Karpas-422 (cell line): ENCODE results near the gene SLC25A33. TPM values are rescaled to one million over a fixed set of nuclear protein-coding genes. Genes with fewer than 3 reads are reported as not detected.

Experiments
- DNase-seq: peaks from one replicate; pipeline ENCODE4 v3.0.0-alpha.2; 2015
- H2AFZ ChIP-seq: fragments of 200-600 bp; sonication (generic); 2 replicates; pipeline ENCODE4 v1.6.1; 2014; ENCODE audit warnings: antibody characterized with exemption, low read length, mixed read lengths
- H3K27ac ChIP-seq: fragments of 200-600 bp; sonication (generic); 2 replicates; pipeline ENCODE4 v1.5.1; 2014; ENCODE audit warnings: mild to moderate bottlenecking, low read length, moderate library complexity
- H3K27me3 ChIP-seq: fragments of 200-600 bp; sonication (generic); 2 replicates; pipeline ENCODE4 v1.6.1; 2014; ENCODE audit warnings: low read length, mixed read lengths
- H3K36me3 ChIP-seq: fragments of 200-600 bp; sonication (generic); 2 replicates; pipeline ENCODE4 v1.6.1; 2014; ENCODE audit warnings: low read length, mixed read lengths; ENCODE audit not compliant: insufficient read depth
- H3K4me1 ChIP-seq: fragments of 200-600 bp; sonication (generic); 2 replicates; pipeline ENCODE4 v1.6.1; 2014; ENCODE audit warnings: mild to moderate bottlenecking, low read length, mixed read lengths
- H3K4me2 ChIP-seq: fragments of 200-600 bp; sonication (generic); 2 replicates; pipeline ENCODE4 v1.6.1; 2014; ENCODE audit warnings: low read length, low read depth, mild to moderate bottlenecking; ENCODE audit not compliant: poor library complexity, severe bottlenecking
- H3K4me3 ChIP-seq: fragments of 200-600 bp; sonication (generic); 2 replicates; pipeline ENCODE4 v1.5.1; 2014; ENCODE audit warnings: mild to moderate bottlenecking, antibody characterized with exemption, low read length, mixed read lengths
- H3K79me2 ChIP-seq: fragments of 200-600 bp; sonication (generic); 2 replicates; pipeline ENCODE4 v1.6.1; 2014; ENCODE audit warnings: mild to moderate bottlenecking, low read length, mixed read lengths
- H3K9ac ChIP-seq: fragments of 200-600 bp; sonication (generic); 2 replicates; pipeline ENCODE4 v1.6.0; 2014; ENCODE audit warnings: low read length
- H3K9me2 ChIP-seq: fragments of 200-600 bp; sonication (generic), shearing (Covaris generic); replicated peaks from 2 replicates; pipeline ENCODE4 v1.6.0; 2014; ENCODE audit warnings: mild to moderate bottlenecking, low read length, moderate library complexity; ENCODE audit not compliant: insufficient read depth
- H3K9me3 ChIP-seq: fragments of 300-700, 200-600 bp; sonication (generic); 2 replicates; pipeline ENCODE4 v1.6.1; 2014; ENCODE audit warnings: low read length, mixed read lengths
- H4K20me1 ChIP-seq: fragments of 200-600 bp; sonication (generic); 2 replicates; pipeline ENCODE4 v1.6.1; 2014; ENCODE audit warnings: mild to moderate bottlenecking, antibody characterized with exemption, low read length, low read depth; ENCODE audit not compliant: insufficient read depth
- total RNA-seq: library from RNA; depleted of rRNA; stranded (reverse); fragments of >200 nt; shearing (Covaris generic); gene quantifications from 2 replicates; pipeline ENCODE4 v1.2.3, GENCODE V29; 2014; ENCODE audit warnings: low replicate concordance

Gene SLC25A33
- total RNA-seq, 1 experiment from 2014 or later: 25.2 TPM

DNA sequence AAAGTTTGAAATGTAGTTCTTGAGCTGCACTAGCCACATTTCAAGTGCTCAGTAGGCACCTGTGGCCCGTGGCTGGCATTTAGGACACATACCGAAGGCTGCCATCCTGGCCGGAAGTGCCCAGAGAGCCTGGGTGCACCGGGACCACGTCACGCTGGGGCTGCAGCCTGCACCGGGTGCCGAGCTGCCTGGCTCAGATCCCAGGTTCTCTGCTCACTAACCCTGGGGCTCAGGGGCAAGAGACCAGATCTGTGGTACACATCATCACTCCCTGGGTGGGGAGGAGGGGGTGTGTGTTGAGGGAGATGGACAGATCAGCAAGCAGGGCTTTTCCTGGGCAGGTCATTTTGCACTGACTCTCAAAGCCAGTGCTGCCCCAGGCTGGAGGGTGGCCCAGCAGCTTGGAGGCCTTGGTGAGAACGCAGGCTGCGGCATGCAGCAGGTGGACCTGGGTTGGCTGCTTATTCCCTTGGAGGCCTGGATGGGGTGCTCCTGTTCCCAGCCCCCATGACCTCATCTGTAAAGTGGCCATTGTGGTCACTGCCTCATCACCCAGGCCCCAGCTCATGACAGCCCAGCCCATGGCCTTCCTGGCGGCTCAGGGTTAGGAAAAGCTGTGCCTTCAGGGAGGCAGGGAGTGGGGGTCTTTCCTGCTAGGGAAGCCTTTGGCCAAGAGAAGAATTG, 73.0 kb downstream of the SLC25A33 start:
- H3K4me1 ChIP-seq: no peaks in the 10 kb centered on the region
- H3K79me2 ChIP-seq: no peaks in the 10 kb centered on the region
- no peaks in the 10 kb centered on the region for H3K9me3 ChIP-seq
- H3K9me2 ChIP-seq: no peaks in the 10 kb centered on the region
- no peak overlapping the region for H3K4me3 ChIP-seq
- no peaks in the 10 kb centered on the region for H3K36me3 ChIP-seq
- no peak overlapping the region for H2AFZ ChIP-seq
- no peak overlapping the region for H3K4me2 ChIP-seq
- H4K20me1 ChIP-seq: no peaks in the 10 kb centered on the region
- DNase-seq: no peak
- H3K27me3 ChIP-seq: no peaks in the 10 kb centered on the region
- H3K27ac ChIP-seq: no peak overlapping the region
- no peak overlapping the region for H3K9ac ChIP-seq

DNA sequence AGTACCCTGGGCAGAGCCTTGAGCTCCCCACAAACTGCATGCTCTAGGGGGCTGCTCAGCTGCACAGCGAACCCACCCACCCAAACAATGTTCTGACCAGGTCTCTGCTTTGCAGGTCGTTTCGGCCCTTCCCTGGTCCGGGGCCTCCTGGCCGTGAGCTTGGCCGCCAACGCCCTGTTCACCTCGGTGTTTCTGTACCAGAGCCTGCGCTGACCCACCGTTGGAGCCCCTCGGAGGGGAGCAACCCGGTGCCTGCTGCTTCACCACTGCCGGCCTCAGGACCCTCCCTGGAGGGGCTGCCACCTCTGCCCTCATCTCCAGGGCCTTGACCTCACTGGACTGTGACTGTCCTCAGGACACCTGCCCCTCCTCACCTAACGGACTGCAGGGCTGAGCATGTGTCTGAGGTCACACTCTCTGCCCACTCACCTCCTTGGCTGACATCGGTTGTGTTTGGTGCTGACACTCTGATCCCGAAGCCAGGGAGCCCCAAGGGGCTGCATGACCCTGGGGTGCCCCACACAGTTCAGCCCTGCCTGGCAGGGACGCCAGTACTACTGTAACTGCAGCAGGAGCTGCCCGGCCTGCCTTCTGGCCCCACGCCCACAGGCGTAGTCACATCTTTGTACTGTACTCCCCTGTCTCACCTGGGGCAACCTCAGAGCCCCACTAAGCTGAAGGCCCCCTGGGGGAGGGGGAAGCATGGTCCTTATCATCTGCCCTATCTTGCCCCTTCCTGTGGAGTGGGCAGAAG, 73.8 kb downstream of the SLC25A33 start:
- DNase-seq: no peak
- Histone ChIP-seq H4K20me1 (no peaks in the 10 kb centered on the region; the same call in 1 of the 2 replicates), H3K36me3 (no peaks in the 10 kb centered on the region), H3K9me2 (no peaks in the 10 kb centered on the region), H2AFZ (no peak overlapping the region), H3K9ac (no peak overlapping the region), H3K27ac (no peak overlapping the region), H3K4me1 (no peaks in the 10 kb centered on the region), H3K9me3 (no peaks in the 10 kb centered on the region), H3K27me3 (no peaks in the 10 kb centered on the region), H3K4me2 (no peak overlapping the region), H3K79me2 (no peaks in the 10 kb centered on the region), H3K4me3 (no peak overlapping the region)

DNA sequence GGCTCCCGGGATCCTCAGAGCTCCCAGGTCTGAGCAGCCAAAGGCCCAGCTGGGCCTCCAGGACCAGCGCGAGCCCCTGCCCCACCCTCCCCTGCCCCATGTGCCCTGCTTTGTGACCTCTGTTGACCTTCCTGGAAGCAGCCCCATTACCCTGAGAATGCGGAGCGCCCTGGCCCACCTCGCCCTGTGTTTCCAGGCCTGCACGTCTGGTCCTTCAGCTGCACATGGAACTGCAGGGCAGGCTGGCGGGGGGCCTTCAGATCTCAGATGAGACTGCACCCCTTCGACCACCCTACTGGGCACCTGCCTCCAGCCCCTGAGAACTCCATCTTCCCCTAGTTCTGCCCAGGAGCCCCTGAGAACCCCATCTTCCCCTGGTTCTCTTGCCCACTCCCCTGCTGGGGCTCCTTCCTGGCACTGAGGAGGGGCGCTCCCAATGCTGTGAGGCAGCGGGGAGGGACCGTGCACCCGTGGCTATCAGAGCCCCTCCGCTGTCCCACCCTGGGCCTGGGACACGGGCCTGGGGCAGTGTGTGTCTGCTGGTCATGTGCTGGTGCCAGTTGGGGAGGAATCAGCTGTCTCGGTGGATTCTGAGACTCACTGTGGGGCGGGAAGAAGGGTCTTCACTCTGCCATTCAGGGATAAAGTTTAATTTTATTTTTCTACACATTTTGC, 74.5 kb downstream of the SLC25A33 start:
- no peak for DNase-seq
- Histone ChIP-seq H3K4me2 (no peak overlapping the region), H3K27me3 (no peaks in the 10 kb centered on the region), H3K9me2 (no peaks in the 10 kb centered on the region), H2AFZ (no peak overlapping the region), H3K79me2 (no peaks in the 10 kb centered on the region), H4K20me1 (no peaks in the 10 kb centered on the region; the same call in 1 of the 2 replicates), H3K9ac (no peak overlapping the region), H3K9me3 (no peaks in the 10 kb centered on the region), H3K4me3 (no peak overlapping the region), H3K27ac (no peak overlapping the region), H3K4me1 (no peaks in the 10 kb centered on the region), H3K36me3 (no peaks in the 10 kb centered on the region)

DNA sequence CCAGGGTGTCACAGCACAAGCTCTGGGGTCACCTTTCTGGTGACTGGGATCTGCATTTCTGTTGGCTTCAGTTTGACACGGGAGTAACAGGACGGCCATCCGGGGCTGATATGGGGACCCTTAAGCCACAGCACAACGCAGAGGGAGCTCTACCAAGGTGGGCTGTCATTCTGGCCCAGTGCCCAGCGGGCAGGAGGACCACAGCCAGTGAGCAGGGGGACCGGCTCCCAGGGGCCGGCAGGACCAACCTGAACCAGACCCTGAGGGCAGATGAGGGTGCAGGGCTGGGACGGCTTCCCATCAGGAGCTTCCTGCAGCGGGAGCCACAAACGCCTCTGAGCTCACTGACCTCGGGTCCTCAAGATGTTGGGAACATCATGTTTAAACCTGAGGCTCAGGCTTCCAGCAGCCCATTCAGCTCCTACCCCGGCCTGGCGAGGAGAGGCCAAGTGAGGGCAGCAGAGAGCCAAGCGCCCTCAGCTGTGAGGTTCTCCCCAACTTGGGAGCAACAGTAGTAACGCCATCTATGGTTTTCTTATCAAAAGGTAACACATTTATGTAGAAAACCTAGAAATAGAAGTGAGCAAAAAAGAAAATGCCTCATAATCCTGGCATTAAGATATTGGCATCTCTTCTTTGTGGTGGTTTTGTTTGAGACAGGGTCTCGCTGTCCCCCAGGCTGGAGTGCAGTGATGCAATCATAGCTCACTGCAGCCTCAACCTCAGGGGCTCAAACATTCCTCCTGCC, 76.2 kb downstream of the SLC25A33 start:
- H3K36me3 ChIP-seq: no peaks in the 10 kb centered on the region
- H2AFZ ChIP-seq: no peak overlapping the region
- no peaks in the 10 kb centered on the region for H3K9me2 ChIP-seq
- H4K20me1 ChIP-seq: no peaks in the 10 kb centered on the region; the same call in 1 of the 2 replicates
- no peak overlapping the region for H3K27ac ChIP-seq
- DNase-seq: peak; percentile 81
- no peaks in the 10 kb centered on the region for H3K27me3 ChIP-seq
- no peak overlapping the region for H3K4me2 ChIP-seq
- H3K9ac ChIP-seq: no peak overlapping the region
- H3K79me2 ChIP-seq: no peaks in the 10 kb centered on the region
- no peak overlapping the region for H3K4me3 ChIP-seq
- H3K9me3 ChIP-seq: no peaks in the 10 kb centered on the region
- H3K4me1 ChIP-seq: no peaks in the 10 kb centered on the region

DNA sequence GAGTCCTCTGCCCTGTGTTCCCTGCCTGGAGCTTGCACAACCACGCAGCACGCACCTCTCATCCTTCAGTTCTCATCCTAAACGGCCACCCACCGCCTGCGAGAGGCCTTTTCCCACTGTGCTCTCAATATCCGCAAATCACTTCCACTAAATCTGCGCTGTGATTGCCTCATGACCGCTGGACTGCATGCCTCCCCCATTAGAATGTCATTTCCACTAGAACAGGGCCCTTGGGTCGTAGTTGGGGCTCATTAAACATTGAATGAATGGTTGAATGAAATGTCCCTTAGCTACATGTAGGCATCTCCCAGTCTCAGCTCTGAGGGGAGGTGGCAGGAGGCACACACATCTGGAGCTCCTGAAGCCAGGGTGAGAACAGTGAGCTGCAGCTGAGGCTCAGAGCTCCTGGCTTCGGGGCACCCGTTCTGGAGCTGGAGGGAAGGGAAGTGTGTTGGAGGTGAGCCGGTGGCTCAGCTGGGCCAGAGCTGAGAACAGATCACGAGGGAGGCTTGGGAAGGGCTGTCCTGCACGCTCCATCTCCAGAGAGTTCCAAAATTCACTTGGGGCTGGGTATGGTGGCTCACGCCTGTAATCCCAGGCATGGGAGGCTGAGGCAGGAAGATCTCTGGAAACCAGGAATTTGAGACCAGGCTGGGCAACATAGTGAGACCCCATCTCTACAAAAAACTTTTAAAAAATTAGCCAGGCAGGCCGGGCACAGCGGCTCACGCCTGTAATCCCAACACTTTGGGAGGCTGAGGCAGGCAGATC, 79.8 kb downstream of the SLC25A33 start:
- H3K4me2 ChIP-seq: no peak overlapping the region
- no peaks in the 10 kb centered on the region for H3K79me2 ChIP-seq
- no peaks in the 10 kb centered on the region for H3K36me3 ChIP-seq
- no peak for DNase-seq
- H3K9ac ChIP-seq: no peak overlapping the region
- no peaks in the 10 kb centered on the region for H3K27me3 ChIP-seq
- no peaks in the 10 kb centered on the region; the same call in 1 of the 2 replicates for H4K20me1 ChIP-seq
- H3K4me3 ChIP-seq: no peak overlapping the region
- no peaks in the 10 kb centered on the region for H3K9me2 ChIP-seq
- H3K27ac ChIP-seq: no peak overlapping the region
- H2AFZ ChIP-seq: no peak overlapping the region
- no peaks in the 10 kb centered on the region for H3K9me3 ChIP-seq
- H3K4me1 ChIP-seq: no peaks in the 10 kb centered on the region

DNA sequence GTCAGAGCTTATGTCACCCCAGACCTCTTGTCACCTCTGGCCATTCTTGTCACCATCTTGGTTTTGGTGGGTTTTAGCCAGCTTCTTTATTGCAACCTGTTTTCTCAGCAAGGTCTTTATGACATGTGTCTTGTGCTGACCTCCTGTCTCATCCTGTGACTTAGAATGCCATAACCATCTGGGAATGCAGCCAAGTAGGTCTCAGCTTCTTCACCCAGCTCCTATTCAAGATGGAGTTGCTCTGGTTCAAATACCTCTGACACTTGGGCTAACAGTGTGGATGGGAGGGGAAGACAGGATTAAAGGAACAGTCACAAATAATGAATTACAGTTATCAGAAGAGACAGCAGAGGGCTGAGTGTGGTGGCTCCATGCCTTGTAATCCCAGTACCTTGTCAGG, 81.8 kb downstream of the SLC25A33 start:
- Histone ChIP-seq H3K79me2 (no peaks in the 10 kb centered on the region), H3K36me3 (no peaks in the 10 kb centered on the region), H3K9me2 (no peaks in the 10 kb centered on the region), H3K9me3 (no peaks in the 10 kb centered on the region), H4K20me1 (no peaks in the 10 kb centered on the region; the same call in 1 of the 2 replicates), H3K27ac (no peak overlapping the region), H2AFZ (no peak overlapping the region), H3K4me2 (no peak overlapping the region), H3K27me3 (no peaks in the 10 kb centered on the region), H3K9ac (no peak overlapping the region), H3K4me3 (no peak overlapping the region), H3K4me1 (peaks cover 2% of the 10 kb centered on the region)
- no peak for DNase-seq

DNA sequence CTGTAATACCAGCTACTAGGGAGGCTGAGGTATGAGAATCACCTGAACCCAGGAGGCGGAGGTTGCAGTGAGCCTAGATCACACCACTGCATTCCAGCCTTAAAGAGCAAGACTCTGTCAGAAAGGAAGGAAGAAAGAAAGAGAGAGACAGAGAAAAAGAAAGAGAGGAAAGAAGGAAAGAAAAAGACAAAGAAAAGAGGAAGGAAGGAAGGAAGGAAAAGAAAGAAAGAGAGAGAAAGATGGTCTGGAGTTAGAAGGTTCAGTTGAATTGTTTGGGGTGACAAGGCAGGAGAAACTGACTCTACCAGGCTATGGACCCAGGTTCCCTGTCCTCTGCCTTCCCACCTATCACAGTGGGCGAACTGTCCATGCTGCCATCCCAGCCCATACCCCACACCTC, 84.8 kb downstream of the SLC25A33 start:
- Histone ChIP-seq H3K27me3 (no peaks in the 10 kb centered on the region), H3K9me3 (no peaks in the 10 kb centered on the region), H2AFZ (no peak overlapping the region), H3K4me1 (peaks cover 24% of the 10 kb centered on the region), H3K4me2 (no peak overlapping the region), H3K9me2 (no peaks in the 10 kb centered on the region), H3K27ac (no peak overlapping the region), H3K79me2 (no peaks in the 10 kb centered on the region), H3K4me3 (no peak overlapping the region), H3K36me3 (no peaks in the 10 kb centered on the region), H4K20me1 (no peaks in the 10 kb centered on the region), H3K9ac (no peak overlapping the region)
- no peak for DNase-seq
